Loucy (cell line): Measurements from ENCODE around the gene TMEM167B.
"Not testable (repeated sequence)": the region's sequence is repeated elsewhere in the genome, so short reads cannot be mapped to it uniquely, and the experiment has no call there.

Source experiments
- H2AFZ ChIP-seq: fragments of 200-600 bp; sonication (generic); 2 replicates; pipeline ENCODE4 v1.6.0; 2016; ENCODE audit warnings: antibody characterized with exemption, mild to moderate bottlenecking, low read length, moderate library complexity
- H3F3A ChIP-seq: fragments of 200-600 bp; 2 replicates; pipeline ENCODE4 v1.6.0; 2016; ENCODE audit warnings: antibody characterized with exemption, low read depth, mild to moderate bottlenecking
- H3K27me3 ChIP-seq: fragments of 200-600 bp; sonication (generic); 2 replicates; pipeline ENCODE4 v1.6.1; 2014; ENCODE audit warnings: low read length, mild to moderate bottlenecking; ENCODE audit not compliant: insufficient read depth, poor library complexity, severe bottlenecking
- H3K36me3 ChIP-seq: fragments of 200-600 bp; sonication (generic); 2 replicates; pipeline ENCODE4 v1.6.1; 2016; ENCODE audit warnings: low read length; ENCODE audit not compliant: insufficient read depth
- H3K4me1 ChIP-seq: fragments of 200-600 bp; sonication (generic); 2 replicates; pipeline ENCODE4 v1.5.1; 2014; ENCODE audit warnings: low read length, mild to moderate bottlenecking; ENCODE audit not compliant: insufficient read depth, poor library complexity, severe bottlenecking
- H3K4me2 ChIP-seq: fragments of 200-600 bp; sonication (generic); 2 replicates; pipeline ENCODE4 v1.6.0; 2014; ENCODE audit warnings: antibody characterized with exemption, low read length, low read depth, mild to moderate bottlenecking; ENCODE audit not compliant: poor library complexity, severe bottlenecking
- H3K4me3 ChIP-seq: fragments of 200-600 bp; sonication (generic); 2 replicates; pipeline ENCODE4 v1.5.1; 2014; ENCODE audit warnings: low read length, mild to moderate bottlenecking, mixed read lengths; ENCODE audit not compliant: poor library complexity, severe bottlenecking
- H3K79me2 ChIP-seq: fragments of 200-600 bp; sonication (generic); 2 replicates; pipeline ENCODE4 v1.6.1; 2014; ENCODE audit warnings: low read length; ENCODE audit not compliant: insufficient read depth
- H3K9ac ChIP-seq: fragments of 200-600 bp; sonication (generic); 2 replicates; pipeline ENCODE4 v1.6.0; 2014; ENCODE audit warnings: mild to moderate bottlenecking, low read depth, low read length, moderate library complexity; ENCODE audit not compliant: poor library complexity, severe bottlenecking
- H3K9me2 ChIP-seq: fragments of 200-600 bp; sonication (generic); replicated peaks from 2 replicates; pipeline ENCODE4 v1.6.1; 2016; ENCODE audit warnings: low read depth, low read length, mixed read lengths
- H3K9me3 ChIP-seq: fragments of 200-600 bp; sonication (generic); 2 replicates; pipeline ENCODE4 v1.6.1; 2014; ENCODE audit warnings: mild to moderate bottlenecking, antibody characterized with exemption, low read length, low read depth; ENCODE audit not compliant: insufficient read depth
- H4K20me1 ChIP-seq: fragments of 200-600 bp; sonication (generic); 2 replicates; pipeline ENCODE4 v1.6.0; 2014; ENCODE audit warnings: antibody characterized with exemption, low read length, mild to moderate bottlenecking; ENCODE audit not compliant: insufficient read depth, poor library complexity, severe bottlenecking
- CTCF ChIP-seq: fragments of 200-600 bp; sonication (generic); conservative IDR thresholded peaks from 2 replicates; pipeline ENCODE4 v1.5.1; 2014; ENCODE audit warnings: mild to moderate bottlenecking, antibody characterized with exemption, low read length
- EZH2phosphoT487 ChIP-seq: fragments of 200-600 bp; IDR thresholded peaks from 2 replicates; pipeline ENCODE4 v1.6.1; 2018; ENCODE audit warnings: antibody characterized with exemption, mild to moderate bottlenecking, moderate library complexity, borderline replicate concordance

Gene TMEM167B

GRCh38 chr1:109138358-109138757 lies 47.8 kb downstream of the TMEM167B start:
- Histone ChIP-seq H3F3A (no peaks in the 10 kb centered on the region), H2AFZ (no peak overlapping the region), H3K4me1 (peaks cover 20% of the 10 kb centered on the region), H3K79me2 (no peaks in the 10 kb centered on the region), H3K4me2 (no peak overlapping the region), H4K20me1 (no peaks in the 10 kb centered on the region), H3K9me2 (no peaks in the 10 kb centered on the region), H3K27me3 (no peaks in the 10 kb centered on the region), H3K4me3 (no peak overlapping the region), H3K9ac (no peak overlapping the region), H3K9me3 (no peaks in the 10 kb centered on the region), H3K36me3 (no peaks in the 10 kb centered on the region)
- TF ChIP-seq CTCF, result no peak
- no peak for TF ChIP-seq EZH2phosphoT487

GRCh38 chr1:109140392-109140791 lies 49.8 kb downstream of the TMEM167B start:
- Histone ChIP-seq H3K9me2 (no peaks in the 10 kb centered on the region), H3K4me3 (no peak overlapping the region), H3K4me2 (no peak overlapping the region), H3K27me3 (no peaks in the 10 kb centered on the region), H3K36me3 (no peaks in the 10 kb centered on the region), H3F3A (no peaks in the 10 kb centered on the region), H2AFZ (no peak overlapping the region), H4K20me1 (no peaks in the 10 kb centered on the region), H3K9ac (no peak overlapping the region), H3K4me1 (peaks cover 4% of the 10 kb centered on the region), H3K9me3 (no peaks in the 10 kb centered on the region), H3K79me2 (no peaks in the 10 kb centered on the region)
- TF ChIP-seq CTCF, result no peak

DNA sequence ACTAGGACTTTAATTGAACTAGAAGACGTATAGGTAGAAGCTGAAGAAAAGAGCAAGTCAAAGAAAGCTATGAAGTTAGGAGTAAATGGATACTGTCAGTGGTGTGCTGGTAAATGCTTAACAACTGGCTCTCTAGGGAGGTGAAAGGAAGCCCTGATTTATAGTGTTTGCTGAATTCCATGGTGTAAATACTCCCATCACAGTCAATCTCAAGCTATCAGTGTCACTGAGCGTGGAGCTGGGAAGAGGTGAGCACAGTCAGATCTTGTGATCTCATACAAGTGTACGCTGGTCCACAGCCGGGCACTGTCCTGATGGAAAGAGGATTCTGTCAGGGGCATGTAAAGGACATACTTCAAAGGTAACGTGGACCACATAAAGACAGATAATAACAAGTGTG lies 51.7 kb downstream of the TMEM167B start:
- Histone ChIP-seq H2AFZ (no peak overlapping the region), H3K36me3 (no peaks in the 10 kb centered on the region), H3K4me3 (no peak overlapping the region), H4K20me1 (no peaks in the 10 kb centered on the region), H3F3A (no peaks in the 10 kb centered on the region), H3K79me2 (no peaks in the 10 kb centered on the region), H3K9ac (no peak overlapping the region), H3K4me1 (no peaks in the 10 kb centered on the region), H3K27me3 (no peaks in the 10 kb centered on the region), H3K4me2 (no peak overlapping the region), H3K9me3 (no peaks in the 10 kb centered on the region), H3K9me2 (no peaks in the 10 kb centered on the region)
- TF ChIP-seq EZH2phosphoT487 (no peak), CTCF (no peak)

DNA sequence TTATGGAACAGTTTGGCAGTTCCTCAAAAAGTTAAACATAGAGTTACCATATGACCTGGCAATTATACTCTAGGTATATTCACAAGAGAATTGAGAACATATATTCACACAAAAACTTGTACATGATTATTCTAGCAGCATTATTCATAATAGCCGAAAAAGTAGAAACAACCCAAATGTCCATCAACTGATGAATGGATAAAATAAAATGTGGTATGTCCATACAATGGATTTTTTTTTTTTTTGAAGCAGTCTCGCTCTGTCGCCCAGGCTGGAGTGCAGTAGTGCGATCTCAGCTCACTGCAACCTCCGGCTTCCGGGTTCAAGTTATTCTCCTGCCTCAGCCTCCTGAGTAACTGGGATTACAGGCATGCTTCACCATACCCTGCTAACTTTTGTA lies 52.2 kb downstream of the TMEM167B start:
- not testable (repeated sequence) for H3K36me3 ChIP-seq, H3K9ac ChIP-seq, H4K20me1 ChIP-seq, H3K4me3 ChIP-seq, H3K9me2 ChIP-seq, H3K4me1 ChIP-seq, H3K9me3 ChIP-seq, H3K4me2 ChIP-seq, H3K27me3 ChIP-seq, H3K79me2 ChIP-seq, H2AFZ ChIP-seq, H3F3A ChIP-seq
